ENCODE results near the gene CMTM4. TPM values are rescaled to one million over a fixed set of nuclear protein-coding genes. Genes with fewer than 3 reads are reported as not detected.

The CMTM4 gene
- total and polyA plus RNA-seq, 2 of the 8 experiments (the other 6 are each of a cell fraction or from before 2014, with no cell fraction given) = 35.3 to 51.7 TPM

DNA sequence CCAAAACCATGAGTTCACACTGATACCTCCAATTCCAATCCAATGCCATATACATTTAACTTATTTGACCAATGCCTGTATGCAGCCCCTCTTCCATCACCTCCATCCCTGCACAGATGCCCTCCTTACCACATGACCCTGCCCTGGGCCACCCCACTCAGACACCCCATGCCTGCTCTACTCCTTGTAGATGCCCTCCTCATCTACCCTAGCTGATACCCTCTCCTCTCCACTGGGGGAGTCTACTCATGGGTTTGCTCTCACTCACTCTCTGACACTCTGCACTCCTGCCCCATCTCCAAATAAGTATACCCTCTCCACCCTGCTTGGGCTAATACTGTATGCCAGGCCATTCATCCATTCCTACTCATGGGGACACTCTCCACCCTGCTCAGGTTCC is 16.0 kb upstream of the CMTM4 start:
- H3K56ac ChIP-seq (replicated peaks; ENCODE audit: insufficient read length, low read depth, low read length) = no peak overlapping the region
- H3K4me1 ChIP-seq (replicated peaks in 1 of 4; ENCODE audit: control insufficient read depth in 3 of 4, insufficient read depth in 4 of 4, low read length in 3 of 4) = no peaks in the 10 kb centered on the region
- no peak overlapping the region for H3K18ac ChIP-seq (ENCODE audit: extremely low read depth, low read length)
- no peak overlapping the region for H3K9ac ChIP-seq (replicated peaks in 1 of 4; ENCODE audit: extremely low read depth in 1 of 4, low read depth in 3 of 4, low read length in 3 of 4)
- no peaks in the 10 kb centered on the region for H3K9me3 ChIP-seq (ENCODE audit: insufficient read depth in 2 of 2, low read depth in 1 of 2, low read length in 1 of 2)
- no peak overlapping the region for H3K23ac ChIP-seq (ENCODE audit: insufficient read length)
- no peak overlapping the region for H3K27ac ChIP-seq (ENCODE audit: low read depth, low read length)
- H2AK5ac ChIP-seq (ENCODE audit: low read depth, low read length) = no peak overlapping the region
- ChIA-PET CTCF (ENCODE audit: partially characterized antibody) (interaction anchor here (0.6 to 4.1 kb wide), 10 partner anchors 10 to 85 kb away, joined by 3 to 21 read pairs (median 4); no protein-coding TSS in a partner anchor), POLR2A (ENCODE audit: partially characterized antibody) (interaction anchor here (0.9 to 1.9 kb wide), 7 partner anchors 10 to 38 kb away, joined by 3 to 8 read pairs (median 6); partner anchors contain the start of genes CMTM4 and DYNC1LI2)
- DNase-seq (ENCODE audit: low read depth in 1 of 2, low spot score in 2 of 2) (no peak), FAIRE-seq (no peak)
- no peak overlapping the region for H2BK5ac ChIP-seq (ENCODE audit: low read depth, low read length)
- H4K20me1 ChIP-seq (replicated peaks in 1 of 2; ENCODE audit: control insufficient read depth in 1 of 2, insufficient read depth in 2 of 2, low read length in 2 of 2) = peaks cover 2 to 5% of the 10 kb centered on the region in 2 experiments
- no peak overlapping the region for H4K91ac ChIP-seq (replicated peaks; ENCODE audit: insufficient read length, low read length)
- no peak overlapping the region for H2AFZ ChIP-seq (ENCODE audit: low read length)
- H3K14ac ChIP-seq (ENCODE audit: insufficient read length) = no peak overlapping the region
- H2BK120ac ChIP-seq (replicated peaks; ENCODE audit: low read depth, low read length) = no peak overlapping the region
- H3K36me3 ChIP-seq (ENCODE audit: control insufficient read depth in 2 of 4, insufficient read depth in 4 of 4, low read length in 3 of 4) = no peaks in the 10 kb centered on the region; a peak in 1 of 8 replicates
- no peak overlapping the region for H2BK15ac ChIP-seq (ENCODE audit: low read length)
- H4K8ac ChIP-seq (ENCODE audit: extremely low read depth, insufficient read depth, low read length) = no peak overlapping the region
- H3K4me2 ChIP-seq (ENCODE audit: insufficient read depth in 1 of 2, low read depth in 2 of 2, low read length in 2 of 2) = no peak overlapping the region
- H2BK20ac ChIP-seq (ENCODE audit: low read length) = no peak overlapping the region
- 0 out of 3 replicates have a peak, but pooled peaks of 1 of the 2 experiments have one; percentile 8 for TF ChIP-seq POLR2A (IDR thresholded peaks at IDR 0.05; ENCODE audit: control extremely low read depth in 1 of 2, low read depth in 2 of 2, low read length in 2 of 2)
- no peak for TF ChIP-seq BCL11A (IDR thresholded peaks at IDR 0.05; ENCODE audit: low read depth in 2 of 2, low read length in 2 of 2)
- TF ChIP-seq ASH2L (IDR thresholded peaks at IDR 0.05; ENCODE audit: low read length) = no peak
- TF ChIP-seq JUND (IDR thresholded peaks at IDR 0.05; ENCODE audit: low read length) = no peak
- TF ChIP-seq POLR2AphosphoS5 (IDR thresholded peaks at IDR 0.05; ENCODE audit: low read depth, low read length) = 0 out of 2 replicates have a peak, but pooled peaks have one; percentile 39
- TF ChIP-seq TAF1 (IDR thresholded peaks at IDR 0.05; ENCODE audit: low read depth, low read length) = no peak
- H2BK12ac ChIP-seq (ENCODE audit: low read depth, low read length) = no peak overlapping the region
- H3K4me3 ChIP-seq (ENCODE audit: extremely low read depth in 1 of 4, insufficient read depth in 2 of 4, low read depth in 3 of 4, low read length in 4 of 4) = no peak overlapping the region
- 0 out of 2 replicates have a peak, but pooled peaks cover 2% of the 10 kb centered on the region for H3K23me2 ChIP-seq (ENCODE audit: low read depth, low read length)
- H3K4ac ChIP-seq (replicated peaks; ENCODE audit: insufficient read length, low read depth, low read length) = no peak overlapping the region
- no peak overlapping the region for H4K5ac ChIP-seq (ENCODE audit: insufficient read length, low read depth, low read length)
- H3K79me1 ChIP-seq (ENCODE audit: low read depth, low read length) = no peaks in the 10 kb centered on the region; the same call in 1 of the 2 replicates
- no peaks in the 10 kb centered on the region for H3K79me2 ChIP-seq (ENCODE audit: control insufficient read depth in 1 of 2, insufficient read depth in 2 of 2, low read length in 2 of 2)
- H3K27me3 ChIP-seq (replicated peaks in 1 of 4; ENCODE audit: control insufficient read depth in 3 of 4, extremely low read depth in 1 of 4, insufficient read depth in 3 of 4, low read length in 3 of 4) = no peaks in the 10 kb centered on the region

All from H1 (cell line).